ENCODE results near the gene PRPF6.

DNA sequence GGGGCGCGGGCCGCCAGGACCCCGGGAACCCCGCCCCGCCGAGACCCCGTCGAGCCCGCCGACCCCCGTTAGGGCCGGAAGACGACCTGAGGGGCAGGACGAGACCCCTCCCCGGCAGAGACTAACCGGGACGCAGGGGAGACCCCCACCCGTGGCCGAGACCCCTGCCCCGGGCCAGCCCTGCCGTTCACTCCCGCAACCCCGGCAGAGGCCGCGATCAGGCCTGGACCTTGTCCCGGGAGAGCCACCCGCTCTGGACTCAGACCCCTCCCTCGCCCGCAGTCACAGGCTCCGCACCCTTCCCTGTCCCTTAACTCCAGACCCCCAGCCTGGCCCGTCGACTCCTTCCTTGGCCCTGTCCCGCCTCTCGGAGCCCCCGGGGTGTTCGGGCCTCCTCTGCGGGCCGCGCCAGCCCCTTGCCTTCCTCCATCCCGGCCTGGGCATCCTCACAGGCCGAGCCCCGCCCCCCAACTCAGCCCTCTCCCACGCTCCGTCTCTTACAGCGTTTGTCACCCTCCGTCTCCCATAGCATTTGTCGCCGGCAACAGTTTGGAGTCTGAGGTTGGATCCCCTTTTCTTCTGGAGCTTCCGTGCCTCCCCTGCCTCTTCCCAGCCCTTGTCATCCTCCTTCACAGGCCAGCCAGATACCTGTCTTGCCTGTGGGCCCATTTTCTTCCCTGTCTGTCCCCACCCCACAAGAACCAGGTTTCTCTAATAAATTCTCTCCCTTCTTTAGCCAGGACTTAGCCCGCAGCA, 82.6 kb downstream of the PRPF6 start:
- no peak for TF ChIP-seq CTCF (conservative IDR thresholded peaks at IDR 0.05; ENCODE audit: low read length)
- TF ChIP-seq EZH2phosphoT487 (IDR thresholded peaks at IDR 0.05; ENCODE audit: borderline replicate concordance), result no peak

All from Loucy (cell line).